ENCODE results near the gene SPDYE1. TPM values are rescaled to one million over a fixed set of nuclear protein-coding genes. Genes with fewer than 3 reads are reported as not detected.
"Not testable (repeated sequence)": the region's sequence is repeated elsewhere in the genome, so short reads cannot be mapped to it uniquely, and the experiment has no call there.

SPDYE1 gene
- total and polyA plus RNA-seq, 7 experiments from 2014 or later, result 0.07 to 0.30 (median 0.20) TPM; not detected in 3

DNA sequence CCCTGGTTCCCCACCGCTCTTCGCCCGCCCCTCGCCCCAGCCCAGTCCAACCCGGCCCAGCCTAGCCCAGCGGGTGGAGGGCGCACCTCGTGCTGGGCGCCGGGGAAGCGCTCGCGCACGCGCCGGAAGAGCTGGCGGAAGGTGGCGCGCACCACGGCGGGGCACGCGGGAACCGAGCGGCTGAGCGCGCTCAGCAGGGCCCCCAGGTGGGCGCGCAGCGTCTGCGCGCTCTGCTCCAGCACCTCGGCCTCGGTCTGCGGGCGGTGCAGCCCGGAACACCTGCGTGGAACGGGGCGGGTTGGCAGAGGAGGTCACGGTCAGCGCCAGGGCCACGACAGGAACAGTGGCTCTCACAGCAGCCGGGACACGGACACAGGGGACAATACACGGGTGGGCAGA is 42.8 kb downstream of the SPDYE1 start:
- H3K36me3 ChIP-seq (ENCODE audit: control insufficient read depth in 2 of 3, insufficient read depth in 3 of 3, low read length in 3 of 3); H3K9me3 Mint-ChIP-seq; POLR2A ChIA-PET; CTCF ChIA-PET; H3K27me3 ChIP-seq (ENCODE audit: control insufficient read depth in 2 of 2, insufficient read depth in 2 of 2, low read length in 2 of 2); H3K36me3 Mint-ChIP-seq; H3K27me3 Mint-ChIP-seq; H3K9me3 ChIP-seq (ENCODE audit: control insufficient read depth in 2 of 3, low read length in 3 of 3): not testable (repeated sequence)
- DNase-seq (peak in 8 of 9 donors; percentile 57 to 81 (median 74)), ATAC-seq (peak; percentile 73)
- H3K4me1 Mint-ChIP-seq, result peaks cover 8 to 25% (median 22%) of the 10 kb centered on the region in 7 donors
- peak overlapping the region; percentile 39 for H3K4me3 ChIP-seq (ENCODE audit: low read length)
- H3K27ac Mint-ChIP-seq, result peak overlapping the region; percentile 13 to 92 (median 86)
- intact Hi-C loops (cut with micrococcal nuclease), result loop anchor here in 1 of 2 donors (5.0 kb wide), 1 partner anchor 807 kb away; the partner anchor contains the start of gene H2AZ2
- H3K4me1 ChIP-seq (ENCODE audit: control insufficient read depth in 2 of 2, insufficient read depth in 2 of 2, low read length in 2 of 2), result peaks cover 4 to 12% of the 10 kb centered on the region in 2 donors
- H3K27ac ChIP-seq (ENCODE audit: low read depth, low read length), result peak overlapping the region; percentile 70
- peak overlapping the region; percentile 73 to 85 (median 81) for H3K4me3 Mint-ChIP-seq

GRCh38 chr7:44042221-44042620 is 44.5 kb downstream of the SPDYE1 start:
- ChIA-PET POLR2A (interaction anchor here (0.6 to 6.5 kb wide), 3 partner anchors 13 to 1110 kb away, joined by 3 to 54 read pairs (median 5); partner anchors contain the start of genes MRPL32, POLD2 and PSMA2), CTCF (no interaction called here)
- Histone ChIP-seq H3K36me3 (ENCODE audit: control insufficient read depth in 2 of 3, insufficient read depth in 3 of 3, low read length in 3 of 3) (peaks cover 0 to 10% (median 0%) of the 10 kb centered on the region in 3 experiments), H3K9me3 (ENCODE audit: control insufficient read depth in 2 of 3, low read length in 3 of 3) (no peaks in the 10 kb centered on the region), H3K4me3 (ENCODE audit: low read length) (no peak overlapping the region), H3K4me1 (ENCODE audit: control insufficient read depth in 2 of 2, insufficient read depth in 2 of 2, low read length in 2 of 2) (peaks cover 22 to 29% of the 10 kb centered on the region in 2 donors), H3K27ac (ENCODE audit: low read depth, low read length) (no peak overlapping the region), H3K27me3 (ENCODE audit: control insufficient read depth in 2 of 2, insufficient read depth in 2 of 2, low read length in 2 of 2) (no peaks in the 10 kb centered on the region)
- Mint-ChIP-seq H3K4me3 (peak overlapping the region; percentile 34 to 73 (median 54)), H3K9me3 (no peaks in the 10 kb centered on the region), H3K27me3 (no peaks in the 10 kb centered on the region), H3K36me3 (peaks cover 4 to 19% (median 9%) of the 10 kb centered on the region in 5 donors), H3K4me1 (peaks cover 26 to 42% (median 39%) of the 10 kb centered on the region in 7 donors), H3K27ac (peak overlapping the region in 7 of 9 donors; percentile 1 to 81 (median 65))
- ATAC-seq (no peak), DNase-seq (no peak)
- intact Hi-C loops (cut with micrococcal nuclease), result loop anchor here in 1 of 2 donors (5.0 kb wide), 1 partner anchor 805 kb away; the partner anchor contains the start of gene H2AZ2

GRCh38 chr7:44043902-44044301 is 46.2 kb downstream of the SPDYE1 start:
- Histone ChIP-seq H3K36me3 (ENCODE audit: control insufficient read depth in 2 of 3, insufficient read depth in 3 of 3, low read length in 3 of 3) (peaks cover 0 to 14% (median 0%) of the 10 kb centered on the region in 3 experiments), H3K27ac (ENCODE audit: low read depth, low read length) (peak overlapping the region; percentile 93), H3K27me3 (ENCODE audit: control insufficient read depth in 2 of 2, insufficient read depth in 2 of 2, low read length in 2 of 2) (no peaks in the 10 kb centered on the region), H3K4me3 (ENCODE audit: low read length) (peak overlapping the region; percentile 87), H3K9me3 (ENCODE audit: control insufficient read depth in 2 of 3, low read length in 3 of 3) (no peaks in the 10 kb centered on the region), H3K4me1 (ENCODE audit: control insufficient read depth in 2 of 2, insufficient read depth in 2 of 2, low read length in 2 of 2) (peaks cover 23 to 39% of the 10 kb centered on the region in 2 donors)
- no peaks in the 10 kb centered on the region for H3K9me3 Mint-ChIP-seq
- CTCF ChIA-PET, result interaction anchor here (0.6 to 1.1 kb wide), 3 partner anchors 25 to 72 kb away, joined by 3 read pairs; no protein-coding TSS in a partner anchor
- H3K4me3 Mint-ChIP-seq, result peak overlapping the region; percentile 84 to 97 (median 92)
- ATAC-seq (no peak), DNase-seq (no peak)
- H3K27me3 Mint-ChIP-seq, result no peaks in the 10 kb centered on the region
- peaks cover 38 to 58% (median 52%) of the 10 kb centered on the region in 7 donors for H3K4me1 Mint-ChIP-seq
- intact Hi-C loops (cut with micrococcal nuclease), result loop anchor here (1.0 to 5.0 kb wide), 6 partner anchors 25 to 935 kb away; partner anchors contain the start of genes POLD2 (in 2 of the 2), POLM (in 2 of the 2), H2AZ2 (in 1 of the 2) and MYO1G (in 1 of the 2)
- H3K27ac Mint-ChIP-seq, result peak overlapping the region; percentile 86 to 99 (median 95)
- peaks cover 7 to 19% (median 17%) of the 10 kb centered on the region in 5 donors for H3K36me3 Mint-ChIP-seq
- POLR2A ChIA-PET, result interaction anchor here (0.9 to 6.5 kb wide), 10 partner anchors 12 to 840 kb away, joined by 3 to 66 read pairs (median 6); partner anchors contain the start of genes NUDCD3, PGAM2 and YKT6

DNA sequence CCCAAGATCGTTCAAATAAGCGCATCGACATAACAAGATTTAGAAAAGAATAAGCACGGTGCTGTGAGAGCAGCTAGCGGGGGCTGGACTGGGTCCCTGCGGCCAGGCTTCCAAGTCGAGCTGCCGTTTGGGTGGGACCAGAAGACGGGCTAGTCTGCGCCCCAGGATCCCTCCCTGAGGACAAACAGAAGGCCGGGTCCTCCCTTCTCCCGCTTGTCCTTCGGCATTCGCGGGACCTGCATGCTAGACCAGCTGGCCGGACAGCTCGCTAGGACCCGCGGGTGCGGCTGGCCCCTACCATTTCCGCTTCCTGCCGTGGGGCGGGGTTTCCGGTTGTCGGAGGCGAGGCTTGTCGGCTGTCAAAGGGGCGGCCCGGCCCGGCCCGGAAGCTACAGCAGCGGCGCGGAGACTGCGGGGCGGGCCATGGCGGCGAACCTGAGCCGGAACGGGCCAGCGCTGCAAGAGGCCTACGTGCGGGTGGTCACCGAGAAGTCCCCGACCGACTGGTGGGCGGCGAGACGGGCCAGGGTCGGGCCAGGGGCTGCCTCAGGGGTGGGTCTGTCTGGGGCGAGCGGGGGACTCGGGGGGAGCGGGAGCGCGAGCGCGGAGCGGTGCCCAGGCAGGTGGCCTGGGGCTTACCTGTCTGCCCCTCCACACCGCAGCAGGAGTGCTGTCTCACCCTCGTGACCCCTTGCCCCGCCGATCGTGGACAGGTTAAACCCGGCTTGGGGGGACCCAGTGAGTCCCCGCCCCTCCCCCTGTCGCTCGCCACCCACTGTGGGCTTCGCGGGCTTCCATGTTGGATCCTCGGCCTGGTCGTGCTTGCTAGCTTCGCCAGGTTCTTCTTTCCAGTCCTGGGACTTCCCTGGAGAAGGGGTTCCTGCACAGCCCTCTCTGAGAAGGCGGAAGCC is 46.9 kb downstream of the SPDYE1 start, which contains the start of gene DBNL:
Gene DBNL (plus strand): TSS at position 388 of the 911 bp plus-strand sequence. CDS start 36 bp downstream, at position 424.
- POLR2A ChIA-PET, result interaction anchor here (0.8 to 6.5 kb wide), 12 partner anchors 11 to 840 kb away, joined by 3 to 66 read pairs (median 5); partner anchors contain the start of genes NUDCD3, PGAM2, POLD2 and YKT6
- H3K9me3 ChIP-seq (ENCODE audit: control insufficient read depth in 2 of 3, low read length in 3 of 3), result no peaks in the 10 kb centered on the region
- Mint-ChIP-seq H3K36me3 (peaks cover 7 to 21% (median 17%) of the 10 kb centered on the region in 5 donors), H3K4me1 (peaks cover 38 to 60% (median 55%) of the 10 kb centered on the region in 7 donors), H3K27ac (peak within 1 kb of the TSS; percentile 86 to 99 (median 96)), H3K9me3 (no peaks in the 10 kb centered on the region), H3K4me3 (peak within 1 kb of the TSS; percentile 84 to 97 (median 92)), H3K27me3 (no peaks in the 10 kb centered on the region)
- CTCF ChIA-PET, result interaction anchor here (0.6 to 1.1 kb wide), 3 partner anchors 26 to 71 kb away, joined by 3 read pairs; no protein-coding TSS in a partner anchor
- peak within 1 kb of the TSS; percentile 87 for H3K4me3 ChIP-seq (ENCODE audit: low read length)
- H3K4me1 ChIP-seq (ENCODE audit: control insufficient read depth in 2 of 2, insufficient read depth in 2 of 2, low read length in 2 of 2), result peaks cover 23 to 41% of the 10 kb centered on the region in 2 donors
- peak; percentile 68 for ATAC-seq
- no peaks in the 10 kb centered on the region for H3K27me3 ChIP-seq (ENCODE audit: control insufficient read depth in 2 of 2, insufficient read depth in 2 of 2, low read length in 2 of 2)
- intact Hi-C loops (cut with micrococcal nuclease), result loop anchor here (1.0 to 5.0 kb wide), 6 partner anchors 25 to 934 kb away; partner anchors contain the start of genes POLD2 (in 2 of the 2), POLM (in 2 of the 2), H2AZ2 (in 1 of the 2) and MYO1G (in 1 of the 2)
- peak within 1 kb of the TSS; percentile 93 for H3K27ac ChIP-seq (ENCODE audit: low read depth, low read length)
- H3K36me3 ChIP-seq (ENCODE audit: control insufficient read depth in 2 of 3, insufficient read depth in 3 of 3, low read length in 3 of 3), result peaks cover 0 to 16% (median under 1%) of the 10 kb centered on the region in 3 experiments
- DNase-seq, result peak; percentile 79 to 96 (median 84)

- peak in 1 of 9 donors; percentile 37 for DNase-seq
- Histone ChIP-seq H3K9me3 (ENCODE audit: control insufficient read depth in 2 of 3, low read length in 3 of 3) (no peaks in the 10 kb centered on the region), H3K27me3 (ENCODE audit: control insufficient read depth in 2 of 2, insufficient read depth in 2 of 2, low read length in 2 of 2) (no peaks in the 10 kb centered on the region), H3K4me3 (ENCODE audit: low read length) (peak overlapping the region; percentile 87), H3K36me3 (ENCODE audit: control insufficient read depth in 2 of 3, insufficient read depth in 3 of 3, low read length in 3 of 3) (peaks cover 6 to 24% (median 9%) of the 10 kb centered on the region in 3 experiments), H3K27ac (ENCODE audit: low read depth, low read length) (peak overlapping the region; percentile 93), H3K4me1 (ENCODE audit: control insufficient read depth in 2 of 2, insufficient read depth in 2 of 2, low read length in 2 of 2) (peaks cover 23 to 49% of the 10 kb centered on the region in 2 donors)
- H3K36me3 Mint-ChIP-seq, result peaks cover 7 to 29% (median 20%) of the 10 kb centered on the region in 5 donors
- intact Hi-C loops (cut with micrococcal nuclease), result loop anchor here in 1 of 2 donors (2.0 kb wide), 1 partner anchor 933 kb away; the partner anchor contains the start of gene MYO1G
- peak overlapping the region; percentile 84 to 97 (median 92) for H3K4me3 Mint-ChIP-seq
- H3K27ac Mint-ChIP-seq, result peak overlapping the region; percentile 84 to 99 (median 94)
- H3K9me3 Mint-ChIP-seq, result no peaks in the 10 kb centered on the region
- ChIA-PET CTCF (no interaction called here), POLR2A (interaction anchor here (0.8 to 6.5 kb wide), 6 partner anchors 10 to 839 kb away, joined by 3 to 66 read pairs (median 10); partner anchors contain the start of genes PGAM2 and POLD2)
- H3K27me3 Mint-ChIP-seq, result no peaks in the 10 kb centered on the region
- H3K4me1 Mint-ChIP-seq, result peaks cover 41 to 69% (median 64%) of the 10 kb centered on the region in 7 donors
- no peak for ATAC-seq
Observed at GRCh38 chr7:44045226-44046014, 47.7 kb downstream of the SPDYE1 start.

Data from naive thymus-derived CD4-positive, alpha-beta T cell (primary cell).